ENCODE data around the gene TSEN15. TPM values are rescaled to one million over a fixed set of nuclear protein-coding genes. Genes with fewer than 3 reads are reported as not detected.

The TSEN15 gene
- total and polyA plus RNA-seq, 2 of the 8 experiments (the other 6 are each of a cell fraction or from before 2014, with no cell fraction given), result 23.4 to 31.4 TPM

DNA sequence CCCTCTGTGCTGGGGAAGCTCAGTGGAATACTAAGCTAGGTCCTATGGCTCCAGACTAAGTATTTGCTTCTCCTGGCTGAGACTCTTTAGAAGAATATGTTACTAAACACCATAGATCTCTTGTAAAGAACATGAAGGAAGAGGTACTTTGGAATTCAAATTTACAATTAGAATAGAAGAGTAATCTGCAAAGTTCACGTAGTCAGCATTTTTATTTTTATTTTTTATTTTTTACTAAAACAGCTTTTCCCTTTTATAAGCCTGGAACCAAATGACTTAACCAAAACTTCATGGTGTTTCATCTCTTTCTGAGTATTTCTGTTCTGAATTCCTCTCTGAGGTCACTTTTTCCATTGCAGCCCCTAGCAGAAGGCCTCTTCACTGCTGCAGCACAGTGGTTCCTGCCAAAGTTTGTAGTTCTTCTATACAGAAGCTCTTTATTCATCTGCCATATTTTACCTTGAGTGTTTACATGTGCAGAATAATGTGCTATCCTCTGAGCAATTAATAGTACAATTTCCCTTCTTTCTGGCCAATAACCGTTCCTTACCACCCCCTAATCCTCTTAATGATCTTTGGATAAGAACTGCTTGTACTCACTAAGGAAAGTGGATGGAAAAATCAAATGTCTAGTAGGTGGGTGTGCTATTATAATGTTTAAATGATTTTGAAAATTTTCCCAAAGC, 27.2 kb downstream of the TSEN15 start:
- Histone ChIP-seq H3K4me3 (ENCODE audit: extremely low read depth in 1 of 4, insufficient read depth in 2 of 4, low read depth in 3 of 4, low read length in 4 of 4) (no peak overlapping the region), H2BK120ac (replicated peaks; ENCODE audit: low read depth, low read length) (no peak overlapping the region), H3K23ac (ENCODE audit: insufficient read length) (no peak overlapping the region), H3K4me1 (replicated peaks in 1 of 4; ENCODE audit: control insufficient read depth in 3 of 4, insufficient read depth in 4 of 4, low read length in 3 of 4) (no peaks in the 10 kb centered on the region), H3K56ac (replicated peaks; ENCODE audit: insufficient read length, low read depth, low read length) (no peak overlapping the region), H3K9me3 (ENCODE audit: insufficient read depth in 2 of 2, low read depth in 1 of 2, low read length in 1 of 2) (0 out of 4 replicates have a peak, but pooled peaks cover 0 to 9% of the 10 kb centered on the region in 2 experiments), H3K79me1 (ENCODE audit: low read depth, low read length) (no peaks in the 10 kb centered on the region), H4K8ac (ENCODE audit: extremely low read depth, insufficient read depth, low read length) (no peak overlapping the region), H3K36me3 (ENCODE audit: control insufficient read depth in 2 of 4, insufficient read depth in 4 of 4, low read length in 3 of 4) (peaks cover 0 to 8% (median 0%) of the 10 kb centered on the region in 4 experiments; a peak in 2 of 8 replicates), H3K27me3 (replicated peaks in 1 of 4; ENCODE audit: control insufficient read depth in 3 of 4, extremely low read depth in 1 of 4, insufficient read depth in 3 of 4, low read length in 3 of 4) (no peaks in the 10 kb centered on the region), H4K91ac (replicated peaks; ENCODE audit: insufficient read length, low read length) (no peak overlapping the region), H3K4me2 (ENCODE audit: insufficient read depth in 1 of 2, low read depth in 2 of 2, low read length in 2 of 2) (no peak overlapping the region), H2AK5ac (ENCODE audit: low read depth, low read length) (no peak overlapping the region), H2BK12ac (ENCODE audit: low read depth, low read length) (no peak overlapping the region), H2BK20ac (ENCODE audit: low read length) (no peak overlapping the region), H3K14ac (ENCODE audit: insufficient read length) (no peak overlapping the region), H3K18ac (ENCODE audit: extremely low read depth, low read length) (no peak overlapping the region), H3K27ac (ENCODE audit: low read depth, low read length) (no peak overlapping the region), H4K5ac (ENCODE audit: insufficient read length, low read depth, low read length) (no peak overlapping the region), H2BK15ac (ENCODE audit: low read length) (no peak overlapping the region), H2BK5ac (ENCODE audit: low read depth, low read length) (no peak overlapping the region), H4K20me1 (replicated peaks in 1 of 2; ENCODE audit: control insufficient read depth in 1 of 2, insufficient read depth in 2 of 2, low read length in 2 of 2) (no peaks in the 10 kb centered on the region), H3K79me2 (ENCODE audit: control insufficient read depth in 1 of 2, insufficient read depth in 2 of 2, low read length in 2 of 2) (no peaks in the 10 kb centered on the region), H3K23me2 (ENCODE audit: low read depth, low read length) (no peaks in the 10 kb centered on the region), H2AFZ (ENCODE audit: low read length) (no peak overlapping the region), H3K4ac (replicated peaks; ENCODE audit: insufficient read length, low read depth, low read length) (no peak overlapping the region), H3K9ac (replicated peaks in 1 of 4; ENCODE audit: extremely low read depth in 1 of 4, low read depth in 3 of 4, low read length in 3 of 4) (no peak overlapping the region)
- CTCF ChIA-PET (ENCODE audit: partially characterized antibody), result interaction anchor here (0.7 to 1.1 kb wide), 2 partner anchors 144 to 585 kb away, joined by 3 read pairs; no protein-coding TSS in a partner anchor
- FAIRE-seq (no peak), DNase-seq (ENCODE audit: low read depth in 1 of 2, low spot score in 2 of 2) (no peak)
- TF ChIP-seq, protein P1, sequence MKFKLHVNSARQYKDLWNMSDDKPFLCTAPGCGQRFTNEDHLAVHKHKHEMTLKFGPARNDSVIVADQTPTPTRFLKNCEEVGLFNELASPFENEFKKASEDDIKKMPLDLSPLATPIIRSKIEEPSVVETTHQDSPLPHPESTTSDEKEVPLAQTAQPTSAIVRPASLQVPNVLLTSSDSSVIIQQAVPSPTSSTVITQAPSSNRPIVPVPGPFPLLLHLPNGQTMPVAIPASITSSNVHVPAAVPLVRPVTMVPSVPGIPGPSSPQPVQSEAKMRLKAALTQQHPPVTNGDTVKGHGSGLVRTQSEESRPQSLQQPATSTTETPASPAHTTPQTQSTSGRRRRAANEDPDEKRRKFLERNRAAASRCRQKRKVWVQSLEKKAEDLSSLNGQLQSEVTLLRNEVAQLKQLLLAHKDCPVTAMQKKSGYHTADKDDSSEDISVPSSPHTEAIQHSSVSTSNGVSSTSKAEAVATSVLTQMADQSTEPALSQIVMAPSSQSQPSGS (IDR thresholded peaks at IDR 0.05; ENCODE audit: low read length), result no peak
- TF ChIP-seq, protein P2, sequence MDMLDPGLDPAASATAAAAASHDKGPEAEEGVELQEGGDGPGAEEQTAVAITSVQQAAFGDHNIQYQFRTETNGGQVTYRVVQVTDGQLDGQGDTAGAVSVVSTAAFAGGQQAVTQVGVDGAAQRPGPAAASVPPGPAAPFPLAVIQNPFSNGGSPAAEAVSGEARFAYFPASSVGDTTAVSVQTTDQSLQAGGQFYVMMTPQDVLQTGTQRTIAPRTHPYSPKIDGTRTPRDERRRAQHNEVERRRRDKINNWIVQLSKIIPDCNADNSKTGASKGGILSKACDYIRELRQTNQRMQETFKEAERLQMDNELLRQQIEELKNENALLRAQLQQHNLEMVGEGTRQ (IDR thresholded peaks at IDR 0.05; ENCODE audit: low read length), result no peak
- no peak for TF ChIP-seq BACH1 (IDR thresholded peaks at IDR 0.05; ENCODE audit: low read length)
- WGBS, 2 experiments (ENCODE audit: extremely low coverage in 1 of 2, insufficient coverage in 1 of 2, insufficient read length in 1 of 2, insufficient replicate concordance in 2 of 2, low coverage in 1 of 2, low lambda C conversion rate in 2 of 2, missing lambda C conversion rate in 1 of 2), result 69% methylated on average over 2 of the region's 2 CpGs; no CpG with 5 or more reads in 1 of the 2 experiments
- POLR2A ChIA-PET (ENCODE audit: partially characterized antibody), result no interaction called here

Measured in H1 (cell line).